NCI-H1417 (cell line): ENCODE measurements around the gene PGM2.

ENCODE experiments used
- DNase-seq, 3 experiments: peaks; one replicate each; lab custom pipeline; 2025; lab: John Stamatoyannopoulos, UW

PGM2 gene

DNA sequence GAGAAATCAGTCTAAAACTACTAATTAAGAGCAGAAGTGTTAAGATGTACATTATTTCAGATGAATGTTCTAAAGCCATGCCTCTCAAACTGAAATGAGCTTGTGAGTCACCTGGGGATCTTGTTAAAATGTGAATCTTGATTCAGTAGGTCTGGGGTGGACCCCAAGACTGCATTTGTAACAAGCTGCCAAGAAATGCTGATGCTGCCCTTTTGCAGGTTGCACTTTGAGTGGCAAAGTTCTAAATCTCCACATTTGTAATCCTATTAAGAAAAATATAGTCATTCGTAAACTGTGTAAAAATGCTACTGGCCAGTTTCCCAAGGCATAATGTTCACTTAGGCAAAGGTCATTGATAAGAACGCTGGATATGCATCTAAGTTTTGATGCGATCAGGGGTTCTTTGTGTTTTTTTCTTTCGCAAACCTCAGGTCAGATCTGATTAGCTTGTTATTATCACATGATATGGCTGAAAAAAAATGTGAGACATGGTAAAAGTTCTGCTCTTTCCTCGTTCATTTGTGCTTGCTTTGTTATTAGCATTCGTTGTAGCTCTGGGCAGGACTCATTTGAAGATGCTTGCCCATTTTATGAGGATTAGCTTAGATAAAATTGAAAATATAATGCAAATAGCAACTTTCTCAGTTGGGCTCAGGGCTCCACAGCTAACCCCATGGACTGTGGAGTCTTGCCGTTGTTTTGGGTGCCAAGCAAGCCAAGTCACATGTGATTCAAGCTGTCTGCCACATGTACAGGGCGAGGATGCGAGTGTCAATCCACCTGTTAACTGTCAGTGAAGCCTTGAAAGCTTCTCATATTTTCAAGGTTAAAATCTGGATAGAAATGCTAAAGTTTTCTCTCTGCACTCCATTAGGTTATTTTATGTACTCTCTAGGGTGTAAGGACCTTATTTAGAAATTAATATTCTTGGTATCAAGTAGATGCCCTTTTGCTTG is 76.5 kb downstream of the PGM2 start:
- DNase-seq: no peak

DNA sequence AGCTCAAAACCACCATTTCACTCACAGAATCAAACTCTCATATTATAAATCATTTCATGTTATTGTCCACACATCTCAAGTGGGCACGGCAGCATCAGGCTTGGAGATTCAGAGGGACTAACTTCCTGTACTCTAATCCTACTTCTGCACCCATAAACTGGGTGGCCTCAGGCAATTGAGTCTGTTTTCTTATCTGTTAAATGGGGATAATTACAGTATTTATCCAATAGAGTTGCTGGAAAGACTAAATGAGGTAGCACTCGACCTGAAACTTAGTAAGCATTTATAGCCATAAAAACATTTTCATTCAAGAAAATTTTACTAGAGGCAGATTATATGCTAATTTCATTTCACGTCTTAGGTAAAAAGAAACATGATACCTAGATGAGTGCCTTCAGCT is 77.4 kb downstream of the PGM2 start:
- DNase-seq: peak in 2 of 3 experiments; percentile 8 to 65

- DNase-seq: no peak
Observed at GRCh38 chr4:37904824-37905223, 78.3 kb downstream of the PGM2 start.

DNA sequence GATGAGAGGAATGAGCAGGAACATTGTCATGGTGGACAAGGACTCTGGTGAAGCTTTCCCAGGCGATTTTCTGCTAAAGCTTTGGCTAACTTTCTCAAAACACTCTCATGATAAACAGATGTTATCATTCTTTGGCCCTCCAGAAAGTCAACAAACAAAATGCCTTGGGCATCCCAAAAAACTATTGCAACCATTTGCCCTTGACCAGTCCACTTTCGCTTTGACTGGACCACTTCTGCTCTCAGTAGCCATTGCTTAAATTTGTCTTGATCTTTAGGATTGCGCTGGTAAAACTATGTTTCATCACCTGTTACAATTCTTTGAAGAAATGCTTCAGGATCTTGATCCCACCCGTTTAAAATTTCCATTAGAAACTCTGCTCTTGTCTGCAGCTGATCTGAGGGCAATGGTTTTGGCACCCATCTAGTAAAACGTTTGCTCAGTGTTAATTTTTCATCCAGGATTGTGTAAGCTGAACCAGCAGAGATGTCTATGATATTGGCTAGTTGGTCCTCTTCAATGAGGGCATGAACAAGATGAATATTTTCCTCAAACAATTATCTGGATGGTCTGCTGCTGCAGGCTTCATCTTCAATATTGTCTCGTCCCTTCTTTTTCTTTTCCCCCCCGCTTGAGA is 79.2 kb downstream of the PGM2 start:
- DNase-seq: no peak

DNA sequence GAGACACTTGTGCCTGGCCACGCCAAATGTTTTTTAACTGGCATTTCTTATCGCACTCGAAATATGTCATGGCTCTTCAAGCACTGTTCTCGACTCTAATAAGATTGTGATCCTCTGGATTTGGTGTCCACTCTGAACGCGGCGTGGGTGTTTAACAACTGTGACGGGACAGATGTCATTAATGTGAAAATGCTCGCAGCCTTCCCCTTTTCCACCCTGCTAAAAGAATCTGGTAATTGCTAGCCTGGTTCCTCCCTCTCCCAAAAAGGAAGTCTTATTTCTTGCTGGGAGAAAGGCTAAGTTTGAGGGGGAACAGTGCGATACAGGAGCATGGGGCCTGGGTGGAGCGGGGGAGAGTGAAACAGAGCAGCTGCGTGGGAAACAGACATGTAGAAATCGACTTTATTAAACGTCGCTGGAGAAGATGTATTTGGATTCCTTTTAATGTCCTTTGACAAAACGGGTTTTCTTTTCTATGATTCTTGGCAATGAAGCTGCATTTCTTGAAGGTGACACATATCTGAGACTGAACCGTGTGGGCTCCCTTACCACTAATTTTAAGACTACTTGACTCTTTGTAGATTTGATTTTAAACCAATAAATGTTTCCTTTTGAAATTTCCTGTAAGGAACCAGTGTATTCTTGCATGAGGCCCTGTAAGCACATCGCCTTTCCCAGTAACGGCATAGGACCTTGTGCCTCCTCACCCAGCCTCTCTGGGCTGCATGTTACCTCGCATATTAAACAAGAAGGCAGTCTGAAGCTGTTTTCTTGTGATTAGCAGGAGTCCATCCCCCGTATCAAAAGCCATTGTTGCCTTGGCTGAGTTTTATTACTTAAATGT is 82.2 kb downstream of the PGM2 start:
- DNase-seq: no peak

GRCh38 chr4:37909332-37910090 is 83.0 kb downstream of the PGM2 start:
- DNase-seq: no peak

DNA sequence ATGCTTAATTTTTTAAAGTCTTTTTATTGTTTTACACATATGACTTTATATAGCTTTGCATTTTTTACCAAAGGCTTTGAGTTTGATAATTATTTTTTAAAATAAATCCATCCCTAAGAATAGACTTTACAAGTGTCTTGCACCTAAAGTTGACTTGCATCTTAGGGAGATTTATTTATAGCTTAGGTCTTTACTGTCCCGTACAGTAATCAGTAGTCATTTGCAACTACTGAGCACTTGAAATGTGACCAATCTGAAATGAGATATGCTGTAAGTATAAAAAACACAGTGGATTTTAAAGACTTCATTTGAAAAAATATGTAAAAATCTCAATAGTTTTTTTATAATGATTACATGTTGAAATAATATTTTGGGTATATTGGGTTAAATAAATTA is 83.6 kb downstream of the PGM2 start:
- no peak for DNase-seq
